Gastrocnemius medialis (tissue), 4 donors: Measurements from ENCODE around the gene NAPEPLD. TPM values are rescaled to one million over a fixed set of nuclear protein-coding genes. Genes with fewer than 3 reads are reported as not detected.
"Not testable (repeated sequence)": the region's sequence is repeated elsewhere in the genome, so short reads cannot be mapped to it uniquely, and the experiment has no call there.

Experiments
- ATAC-seq, 2 donors: fragments of 150-250 bp; one replicate each; pipeline ENCODE4 v1.9.1; 2016
- DNase-seq, 2 donors: peaks; one replicate each; pipeline ENCODE4 v3.0.0-alpha.2; 2019
- H3K27ac ChIP-seq, 4 donors: fragments of 200-600 bp; sonication (generic); 1 replicate in 1 of 4; 2 replicates in 3 of 4; pipeline ENCODE4 v1.5.1; 2016 to 2018; ENCODE audit warnings: mild to moderate bottlenecking in 2 of 4, moderate library complexity in 1 of 4
- H3K27me3 ChIP-seq, 3 donors: fragments of 200-600 bp; sonication (generic) in 2 of 3; 1 replicate in 1 of 3; 2 replicates in 2 of 3; pipeline versions ENCODE4 v1.5.1 to v1.6.0; 2016 to 2019; ENCODE audit warnings: mild to moderate bottlenecking in 1 of 3, moderate library complexity in 1 of 3
- H3K36me3 ChIP-seq, 2 donors: fragments of 200-600 bp; sonication (generic) in 1 of 2; one replicate each; pipeline ENCODE4 v1.5.1; 2017 to 2018
- H3K4me1 ChIP-seq, 2 donors: fragments of 200-600 bp; sonication (generic) in 1 of 2; one replicate each; pipeline ENCODE4 v1.5.1; 2016 to 2017; ENCODE audit warnings: mild to moderate bottlenecking in 2 of 2
- H3K4me3 ChIP-seq, 4 donors: fragments of 200-600 bp; sonication (generic) in 3 of 4; 1 replicate in 1 of 4; 2 replicates in 3 of 4; pipeline ENCODE4 v1.5.1; 2016 to 2019; ENCODE audit warnings: mild to moderate bottlenecking in 2 of 4
- H3K9me3 ChIP-seq, 3 donors: fragments of 200-600 bp; sonication (generic) in 2 of 3; 1 replicate in 1 of 3; 2 replicates in 2 of 3; pipeline ENCODE4 v1.5.1; 2016 to 2019
- CTCF ChIP-seq, 5 experiments: fragments of 450-650 bp in 3 of 5; fragments of 200-600 bp in 2 of 5; sonication (generic) in 2 of 5; IDR thresholded peaks in 4 of 5; conservative IDR thresholded peaks in 1 of 5; 1 replicate in 4 of 5; 2 replicates in 1 of 5; pipeline ENCODE4 v1.5.1; 2016 to 2019; ENCODE audit warnings: antibody characterized with exemption in 5 of 5, mild to moderate bottlenecking in 3 of 5, moderate library complexity in 3 of 5
- POLR2A ChIP-seq, 2 donors: fragments of 450-650 bp; IDR thresholded peaks; one replicate each; pipeline ENCODE4 v1.6.1; 2017; ENCODE audit warnings: antibody characterized with exemption in 2 of 2, mild to moderate bottlenecking in 2 of 2, moderate library complexity in 2 of 2
- in situ Hi-C, 4 donors: fragments of 200-750 bp; cut with MboI; loops; one replicate each; pipeline versions ENCODE4 v1.15.0 to v1.8.0; 2017; ENCODE audit warnings: low sequenced_read_pairs in 4 of 4
- intact Hi-C: fragments of 100-400 bp; cut with DNase I; formaldehyde crosslinking; loops from one replicate; pipeline ENCODE4 v1.15.1; 2023; ENCODE audit warnings: low total_unique reads
- total RNA-seq, 4 donors: library from RNA; depleted of rRNA; stranded (reverse); fragments of >200 nt; gene quantifications; one replicate each; pipeline versions ENCODE4 v1.1.0 to v1.2.3, GENCODE V29; 2016

Gene NAPEPLD
- total RNA-seq, 4 donors from 2014 or later, result 2.3 to 5.7 (median 4.0) TPM

- intact Hi-C loops (no loop called here), in situ Hi-C loops (no loop called here)
- Histone ChIP-seq H3K27ac (no peak overlapping the region), H3K27me3 (no peaks in the 10 kb centered on the region), H3K36me3 (no peaks in the 10 kb centered on the region), H3K4me3 (no peak overlapping the region), H3K4me1 (no peaks in the 10 kb centered on the region), H3K9me3 (no peaks in the 10 kb centered on the region)
- no peak for DNase-seq
- no peak for ATAC-seq
- TF ChIP-seq CTCF (IDR thresholded peaks at IDR 0.05 in 4 of 5, conservative IDR thresholded peaks at IDR 0.05 in 1 of 5), result no peak
- no peak for TF ChIP-seq POLR2A (IDR thresholded peaks at IDR 0.05)
These were observed 35.7 kb downstream of the NAPEPLD start for GRCh38 chr7:103113164-103113563.

- ATAC-seq, H3K4me1 ChIP-seq: not testable (repeated sequence)
These were observed 42.2 kb downstream of the NAPEPLD start for GRCh38 chr7:103106703-103107070.

GRCh38 chr7:103106005-103106702 lies 42.7 kb downstream of the NAPEPLD start:
- in situ Hi-C loops, result no loop called here
- TF ChIP-seq CTCF (IDR thresholded peaks at IDR 0.05 in 4 of 5, conservative IDR thresholded peaks at IDR 0.05 in 1 of 5), result no peak
- TF ChIP-seq POLR2A (IDR thresholded peaks at IDR 0.05), result no peak
- Histone ChIP-seq H3K36me3 (peaks cover 0 to 8% of the 10 kb centered on the region in 2 donors), H3K27ac (no peak overlapping the region), H3K9me3 (no peaks in the 10 kb centered on the region), H3K4me3 (no peak overlapping the region), H3K4me1 (no peaks in the 10 kb centered on the region), H3K27me3 (no peaks in the 10 kb centered on the region)
- intact Hi-C loops, result no loop called here
- DNase-seq (no peak), ATAC-seq (no peak)

More at GRCh38 chr7:103106703-103107070, 42.2 kb downstream of the NAPEPLD start:
- intact Hi-C loops, H3K36me3 ChIP-seq, in situ Hi-C loops, H3K9me3 ChIP-seq, H3K4me3 ChIP-seq, DNase-seq, H3K27me3 ChIP-seq, H3K27ac ChIP-seq: not testable (repeated sequence)

- Histone ChIP-seq H3K9me3 (no peaks in the 10 kb centered on the region), H3K4me3 (no peak overlapping the region), H3K27ac (no peak overlapping the region), H3K4me1 (no peaks in the 10 kb centered on the region), H3K27me3 (no peaks in the 10 kb centered on the region), H3K36me3 (peaks cover 0 to 27% of the 10 kb centered on the region in 2 donors)
- ATAC-seq, result no peak
- no peak for DNase-seq
- in situ Hi-C loops, result no loop called here
- intact Hi-C loops, result no loop called here
- TF ChIP-seq POLR2A (IDR thresholded peaks at IDR 0.05) (no peak), CTCF (IDR thresholded peaks at IDR 0.05 in 4 of 5, conservative IDR thresholded peaks at IDR 0.05 in 1 of 5) (no peak)
These were observed 47.4 kb downstream of the NAPEPLD start for GRCh38 chr7:103101543-103101942.

- H3K27ac ChIP-seq, result no peak overlapping the region
- H3K36me3 ChIP-seq, result peaks cover 0 to 28% of the 10 kb centered on the region in 2 donors
These were observed 48.6 kb downstream of the NAPEPLD start for GRCh38 chr7:103100348-103100747.

GRCh38 chr7:103097041-103097440 lies 51.9 kb downstream of the NAPEPLD start:
- Histone ChIP-seq H3K9me3 (no peaks in the 10 kb centered on the region), H3K36me3 (peaks cover 0 to 30% of the 10 kb centered on the region in 2 donors), H3K27me3 (no peaks in the 10 kb centered on the region), H3K4me3 (no peak overlapping the region), H3K27ac (no peak overlapping the region), H3K4me1 (no peaks in the 10 kb centered on the region)
- intact Hi-C loops (no loop called here), in situ Hi-C loops (no loop called here)
- ATAC-seq (no peak), DNase-seq (no peak)
- TF ChIP-seq POLR2A (IDR thresholded peaks at IDR 0.05) (no peak), CTCF (IDR thresholded peaks at IDR 0.05 in 4 of 5, conservative IDR thresholded peaks at IDR 0.05 in 1 of 5) (no peak)

More at GRCh38 chr7:103100348-103100747, 48.6 kb downstream of the NAPEPLD start:
- H3K4me1 ChIP-seq, result no peaks in the 10 kb centered on the region
- in situ Hi-C loops, result no loop called here
- no peak overlapping the region for H3K4me3 ChIP-seq
- ATAC-seq, result no peak
- no peak for DNase-seq
- intact Hi-C loops, result no loop called here
- no peak for TF ChIP-seq POLR2A (IDR thresholded peaks at IDR 0.05)
- H3K27me3 ChIP-seq, result no peaks in the 10 kb centered on the region
- no peaks in the 10 kb centered on the region for H3K9me3 ChIP-seq

- H3K27me3 ChIP-seq, in situ Hi-C loops, ATAC-seq, H3K9me3 ChIP-seq, H3K4me1 ChIP-seq, H3K27ac ChIP-seq, H3K4me3 ChIP-seq, DNase-seq, intact Hi-C loops: not testable (repeated sequence)
- H3K36me3 ChIP-seq, result peaks cover 0 to 32% of the 10 kb centered on the region in 2 donors
These were observed 53.3 kb downstream of the NAPEPLD start for GRCh38 chr7:103095558-103095957.
